ENCODE results near the gene KIDINS220.

DNA sequence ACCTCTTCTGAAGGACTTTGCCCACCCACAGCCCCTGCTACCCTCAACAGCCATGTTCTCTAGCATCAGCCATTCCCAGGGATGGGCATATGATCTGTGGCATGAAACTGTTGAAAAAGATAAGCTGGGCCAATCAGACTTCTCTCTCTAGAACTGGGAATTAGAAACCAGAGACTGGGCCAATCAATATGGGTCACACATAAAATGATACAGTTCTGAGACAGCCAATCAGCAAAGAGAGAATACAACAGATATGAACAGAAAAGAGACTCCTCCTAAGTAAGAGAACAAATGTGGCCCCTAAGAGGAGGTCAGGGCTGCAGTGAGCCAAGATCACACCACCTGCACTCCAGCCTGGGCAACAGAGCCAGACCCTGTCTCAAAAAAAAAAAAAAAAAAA lies 2.1 kb downstream of the KIDINS220 start:
- TF ChIP-seq, protein P1, sequence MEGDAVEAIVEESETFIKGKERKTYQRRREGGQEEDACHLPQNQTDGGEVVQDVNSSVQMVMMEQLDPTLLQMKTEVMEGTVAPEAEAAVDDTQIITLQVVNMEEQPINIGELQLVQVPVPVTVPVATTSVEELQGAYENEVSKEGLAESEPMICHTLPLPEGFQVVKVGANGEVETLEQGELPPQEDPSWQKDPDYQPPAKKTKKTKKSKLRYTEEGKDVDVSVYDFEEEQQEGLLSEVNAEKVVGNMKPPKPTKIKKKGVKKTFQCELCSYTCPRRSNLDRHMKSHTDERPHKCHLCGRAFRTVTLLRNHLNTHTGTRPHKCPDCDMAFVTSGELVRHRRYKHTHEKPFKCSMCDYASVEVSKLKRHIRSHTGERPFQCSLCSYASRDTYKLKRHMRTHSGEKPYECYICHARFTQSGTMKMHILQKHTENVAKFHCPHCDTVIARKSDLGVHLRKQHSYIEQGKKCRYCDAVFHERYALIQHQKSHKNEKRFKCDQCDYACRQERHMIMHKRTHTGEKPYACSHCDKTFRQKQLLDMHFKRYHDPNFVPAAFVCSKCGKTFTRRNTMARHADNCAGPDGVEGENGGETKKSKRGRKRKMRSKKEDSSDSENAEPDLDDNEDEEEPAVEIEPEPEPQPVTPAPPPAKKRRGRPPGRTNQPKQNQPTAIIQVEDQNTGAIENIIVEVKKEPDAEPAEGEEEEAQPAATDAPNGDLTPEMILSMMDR (IDR thresholded peaks at IDR 0.05 in 2 of 3, conservative IDR thresholded peaks at IDR 0.05 in 1 of 3; ENCODE audit: insufficient read depth in 2 of 3, low read depth in 1 of 3, low read length in 3 of 3): no peak
- TF ChIP-seq POLR2AphosphoS5 (IDR thresholded peaks at IDR 0.05; ENCODE audit: control insufficient read depth, insufficient read depth, low read depth, low read length): no peak

Measured in K562 (cell line).